HCT116 (cell line): ENCODE data around the gene BMX. TPM values are rescaled to one million over a fixed set of nuclear protein-coding genes. Genes with fewer than 3 reads are reported as not detected.

Experiments used
- ATAC-seq: fragments of 200-7000 bp; cut with Tn5 transposase; 2 replicates; pipeline ENCODE4 v1.9.1; 2020; ENCODE audit warnings: mild to moderate bottlenecking, moderate library complexity
- BruUV-seq: library from RNA; stranded (reverse); fragments of 400-500 nt; replicated peaks from 2 replicates; lab custom pipeline; 2021; lab: Mats Ljungman, UMichigan
- CTCF ChIA-PET: fragments of 300-600 bp; sonication (Branson Sonifier 250); formaldehyde crosslinking; loops from one replicate; lab custom pipeline; 2021; ENCODE audit warnings: antibody characterized with exemption; lab: Charles Lee
- POLR2A ChIA-PET: fragments of 300-600, 350-600 bp; sonication (Branson Sonifier 250); formaldehyde crosslinking; loops from one replicate; lab custom pipeline; 2021; ENCODE audit warnings: antibody characterized with exemption; lab: Charles Lee
- RAD21 ChIA-PET, 2 experiments: fragments of 300-600 bp; sonication (Branson Sonifier 250); formaldehyde crosslinking; loops; one replicate each; lab custom pipeline; 2023; ENCODE audit warnings: low total read pairs in 2 of 2; ENCODE audit not compliant: uncharacterized antibody in 2 of 2, unreplicated experiment in 2 of 2, low non-redundant PET in 1 of 2; lab: Charles Lee
- DNase-seq: peaks from one replicate; pipeline ENCODE4 v3.0.0-alpha.2; 2010; ENCODE audit warnings: low read depth, low spot score
- H2AFZ ChIP-seq: fragments of 200-600 bp; shearing (Covaris generic), sonication (generic); 2 replicates; pipeline ENCODE4 v1.6.1; 2017; ENCODE audit warnings: low read depth, mixed run types, mixed read lengths, antibody characterized with exemption, low read length; ENCODE audit not compliant: poor library complexity, severe bottlenecking
- H3K27ac ChIP-seq: 2 replicates; pipeline ENCODE4 v1.5.1; 2012; ENCODE audit warnings: low read depth, low read length
- H3K27me3 ChIP-seq: fragments of 200-600 bp; sonication (generic); 2 replicates; pipeline ENCODE4 v1.6.1; 2016; ENCODE audit warnings: mixed run types, low read length, mixed read lengths; ENCODE audit not compliant: insufficient read depth
- H3K36me3 ChIP-seq, 2 experiments: fragments of 200-500 bp in 1 of 2; fragments of 200-600 bp in 1 of 2; sonication (Bioruptor generic) in 1 of 2; sonication (generic) in 1 of 2; 2 replicates each; pipeline versions ENCODE4 v1.5.1 to v1.6.1; 2014 to 2016; ENCODE audit warnings: low read length in 2 of 2, inconsistent platforms in 1 of 2, mixed read lengths in 1 of 2, mixed run types in 1 of 2; ENCODE audit not compliant: insufficient read depth in 2 of 2, control insufficient read depth in 1 of 2
- H3K4me1 ChIP-seq, 2 experiments: fragments of 200-600 bp in 1 of 2; sonication (generic) in 1 of 2; 2 replicates each; pipeline versions ENCODE4 v1.5.1 to v1.6.1; 2012 to 2017; ENCODE audit warnings: low read length in 2 of 2, inconsistent platforms in 1 of 2, mild to moderate bottlenecking in 1 of 2, mixed read lengths in 1 of 2, mixed run types in 1 of 2, moderate library complexity in 1 of 2; ENCODE audit not compliant: insufficient read depth in 2 of 2, control insufficient read depth in 1 of 2
- H3K4me2 ChIP-seq: fragments of 200-600 bp; sonication (generic); 2 replicates; pipeline ENCODE4 v1.6.1; 2017; ENCODE audit warnings: mixed run types, low read length, mixed read lengths
- H3K4me3 ChIP-seq, 2 experiments: fragments of 200-600 bp in 1 of 2; sonication (generic) in 1 of 2; replicated peaks in 1 of 2; 2 replicates each; pipeline ENCODE4 v1.5.1; 2011 to 2016; ENCODE audit warnings: low read length in 2 of 2, control low read depth in 1 of 2, low read depth in 1 of 2, mild to moderate bottlenecking in 1 of 2, mixed read lengths in 1 of 2, mixed run types in 1 of 2
- H3K79me2 ChIP-seq: fragments of 200-600 bp; sonication (generic); 2 replicates; pipeline ENCODE4 v1.6.1; 2017; ENCODE audit warnings: mild to moderate bottlenecking, mixed run types, low read length, moderate library complexity, mixed read lengths; ENCODE audit not compliant: insufficient read depth
- H3K9ac ChIP-seq: fragments of 200-600 bp; sonication (generic); 2 replicates; pipeline ENCODE4 v1.6.1; 2016; ENCODE audit warnings: low read length, mixed read lengths
- H3K9me2 ChIP-seq: fragments of 200-600 bp; sonication (generic), shearing (Covaris generic); 2 replicates; pipeline ENCODE4 v1.6.1; 2017; ENCODE audit warnings: mixed run types, mild to moderate bottlenecking, moderate library complexity; ENCODE audit not compliant: insufficient read depth
- H3K9me3 ChIP-seq, 2 experiments: fragments of 200-500 bp in 1 of 2; fragments of 200-600 bp in 1 of 2; sonication (Bioruptor generic) in 1 of 2; sonication (generic) in 1 of 2; 2 replicates each; pipeline ENCODE4 v1.6.1; 2014 to 2017; ENCODE audit warnings: low read length in 2 of 2, mixed read lengths in 2 of 2, inconsistent platforms in 1 of 2, low read depth in 1 of 2, mild to moderate bottlenecking in 1 of 2, mixed run types in 1 of 2, moderate library complexity in 1 of 2; ENCODE audit not compliant: control insufficient read depth in 1 of 2, insufficient read depth in 1 of 2
- H4K20me1 ChIP-seq: fragments of 200-600 bp; sonication (generic), shearing (Covaris generic); 2 replicates; pipeline ENCODE4 v1.6.1; 2017; ENCODE audit warnings: mixed run types, mild to moderate bottlenecking, moderate library complexity; ENCODE audit not compliant: insufficient read depth
- CEBPB ChIP-seq: IDR thresholded peaks from 2 replicates; pipeline ENCODE4 v1.6.1; 2012; ENCODE audit warnings: low read depth
- CTCF ChIP-seq, 3 experiments: fragments of 200-600 bp in 1 of 3; sonication (generic) in 1 of 3; IDR thresholded peaks in 2 of 3; conservative IDR thresholded peaks in 1 of 3; 2 replicates each; pipeline ENCODE4 v1.5.1; 2012 to 2017; ENCODE audit warnings: low read depth in 2 of 3, low read length in 2 of 3, antibody characterized with exemption in 1 of 3, borderline replicate concordance in 1 of 3, control low read depth in 1 of 3, mild to moderate bottlenecking in 1 of 3, mixed read lengths in 1 of 3, mixed run types in 1 of 3, moderate library complexity in 1 of 3; ENCODE audit not compliant: insufficient read depth in 1 of 3
- POLR2A ChIP-seq: IDR thresholded peaks from 2 replicates; pipeline ENCODE4 v1.7.0; 2011; ENCODE audit warnings: borderline replicate concordance; ENCODE audit not compliant: insufficient read depth, insufficient read length; ENCODE audit errors: extremely low read depth
- REST ChIP-seq: IDR thresholded peaks from 2 replicates; pipeline ENCODE4 v1.6.1; 2012; ENCODE audit warnings: low read depth
- intact Hi-C: fragments of 100-400 bp; cut with micrococcal nuclease; formaldehyde crosslinking; loops from 2 replicates; pipeline ENCODE4 v1.10.0; 2022
- total RNA-seq: library from RNA; stranded (reverse); gene quantifications from one replicate; pipeline ENCODE4 v1.2.1, GENCODE V29; 2021; ENCODE audit not compliant: unreplicated experiment

Gene BMX
- total RNA-seq, 1 experiment from 2014 or later: not detected

- TF ChIP-seq REST (no peak), CEBPB (no peak)
- TF ChIP-seq, all 23 proteins: peak for 0
Observed at GRCh38 chrX:15465347-15465746, 35.3 kb upstream of the BMX start (continued).

- Histone ChIP-seq H2AFZ (no peak overlapping the region), H3K79me2 (no peaks in the 10 kb centered on the region), H3K36me3 (no peaks in the 10 kb centered on the region), H3K4me1 (peaks cover 0 to under 1% of the 10 kb centered on the region in 2 experiments; a peak in 1 of 4 replicates), H3K27me3 (no peaks in the 10 kb centered on the region), H3K4me2 (no peak overlapping the region), H3K9ac (no peak overlapping the region), H3K9me2 (no peaks in the 10 kb centered on the region), H3K27ac (no peak overlapping the region), H3K4me3 (no peak overlapping the region), H3K9me3 (no peaks in the 10 kb centered on the region), H4K20me1 (no peaks in the 10 kb centered on the region)
- RAD21 ChIA-PET: no interaction called here
- no peak for TF ChIP-seq POLR2A
- TF ChIP-seq CTCF (IDR thresholded peaks at IDR 0.05 in 2 of 3, conservative IDR thresholded peaks at IDR 0.05 in 1 of 3; ENCODE audit: borderline replicate concordance in 1 of 3, insufficient read depth in 1 of 3, low read depth in 2 of 3, low read length in 2 of 3): peak in 2 of 3 experiments; percentile 12 to 23; a peak in 2 of 6 replicates
- intact Hi-C loops: loop anchor here (5.0 kb wide), 1 partner anchor 104 kb away; no protein-coding TSS in a partner anchor
- POLR2A ChIA-PET: no interaction called here
- DNase-seq: no peak
- no peak for ATAC-seq
- CTCF ChIA-PET: no interaction called here
- no TSS peak for BruUV-seq
Observed at GRCh38 chrX:15465896-15466651, 34.5 kb upstream of the BMX start.
